Measurements from ENCODE around the gene ADGRL1. TPM values are rescaled to one million over a fixed set of nuclear protein-coding genes. Genes with fewer than 3 reads are reported as not detected.

Gene ADGRL1
- total RNA-seq, 1 experiment from 2014 or later = 39.3 TPM

DNA sequence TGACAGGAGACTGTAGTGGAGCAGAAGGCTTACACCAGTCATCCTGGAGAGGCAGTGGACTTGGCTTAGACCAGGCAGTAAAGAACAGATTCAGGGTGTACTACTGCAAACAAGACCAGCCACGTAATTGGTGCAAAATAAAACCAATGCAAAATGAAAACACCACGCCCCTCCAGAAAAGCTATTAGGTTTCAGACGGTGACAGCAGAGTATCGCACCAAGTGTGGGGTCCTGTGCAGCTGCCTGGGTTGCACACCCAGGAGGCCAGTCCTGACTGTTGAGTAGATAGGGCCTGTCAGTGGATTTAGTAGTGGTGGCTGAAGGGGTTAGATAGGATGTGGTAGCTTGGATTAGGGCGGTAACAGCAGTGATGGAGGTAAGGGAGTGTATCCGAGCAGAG is 83.0 kb downstream of the ADGRL1 start:
- Histone ChIP-seq H3K9me3 (ENCODE audit: low read length) (no peaks in the 10 kb centered on the region), H2AFZ (ENCODE audit: low read length) (no peak overlapping the region), H3K9ac (ENCODE audit: low read length) (no peak overlapping the region), H4K20me1 (ENCODE audit: low read length) (no peaks in the 10 kb centered on the region), H3K36me3 (ENCODE audit: low read depth, low read length) (peaks cover 26% of the 10 kb centered on the region; the same call in 1 of the 2 replicates), H3K4me2 (ENCODE audit: low read length) (no peak overlapping the region), H3K9me2 (replicated peaks; ENCODE audit: low read length) (no peaks in the 10 kb centered on the region), H3K79me2 (ENCODE audit: low read length) (no peaks in the 10 kb centered on the region), H3K27me3 (ENCODE audit: low read length) (no peaks in the 10 kb centered on the region), H3K27ac (ENCODE audit: low read length) (no peak overlapping the region), H3K4me1 (ENCODE audit: insufficient read depth, low read length) (peaks cover 7% of the 10 kb centered on the region; the same call in 1 of the 2 replicates), H3K4me3 (ENCODE audit: low read length) (no peak overlapping the region), H3F3A (ENCODE audit: low read length, unreplicated experiment) (peaks cover 11% of the 10 kb centered on the region)
- no TSS peak for BruUV-seq (replicated peaks)
- TF ChIP-seq EZH2 (IDR thresholded peaks at IDR 0.05; ENCODE audit: low read length, unreplicated experiment) (no peak), EZH2phosphoT487 (IDR thresholded peaks at IDR 0.05; ENCODE audit: borderline replicate concordance, low read length) (no peak)
- TF ChIP-seq, protein P1, sequence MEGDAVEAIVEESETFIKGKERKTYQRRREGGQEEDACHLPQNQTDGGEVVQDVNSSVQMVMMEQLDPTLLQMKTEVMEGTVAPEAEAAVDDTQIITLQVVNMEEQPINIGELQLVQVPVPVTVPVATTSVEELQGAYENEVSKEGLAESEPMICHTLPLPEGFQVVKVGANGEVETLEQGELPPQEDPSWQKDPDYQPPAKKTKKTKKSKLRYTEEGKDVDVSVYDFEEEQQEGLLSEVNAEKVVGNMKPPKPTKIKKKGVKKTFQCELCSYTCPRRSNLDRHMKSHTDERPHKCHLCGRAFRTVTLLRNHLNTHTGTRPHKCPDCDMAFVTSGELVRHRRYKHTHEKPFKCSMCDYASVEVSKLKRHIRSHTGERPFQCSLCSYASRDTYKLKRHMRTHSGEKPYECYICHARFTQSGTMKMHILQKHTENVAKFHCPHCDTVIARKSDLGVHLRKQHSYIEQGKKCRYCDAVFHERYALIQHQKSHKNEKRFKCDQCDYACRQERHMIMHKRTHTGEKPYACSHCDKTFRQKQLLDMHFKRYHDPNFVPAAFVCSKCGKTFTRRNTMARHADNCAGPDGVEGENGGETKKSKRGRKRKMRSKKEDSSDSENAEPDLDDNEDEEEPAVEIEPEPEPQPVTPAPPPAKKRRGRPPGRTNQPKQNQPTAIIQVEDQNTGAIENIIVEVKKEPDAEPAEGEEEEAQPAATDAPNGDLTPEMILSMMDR (conservative IDR thresholded peaks at IDR 0.05; ENCODE audit: low read depth, low read length) = no peak
- intact Hi-C loops (cut with micrococcal nuclease) = no loop called here
- ATAC-seq = no peak
- CTCF ChIA-PET = interaction anchor here (0.7 kb wide), 1 partner anchor 42 kb away, joined by 4 read pairs; no protein-coding TSS in a partner anchor
- no peak for DNase-seq
- POLR2A ChIA-PET (ENCODE audit: unreplicated experiment) = no interaction called here

DNA sequence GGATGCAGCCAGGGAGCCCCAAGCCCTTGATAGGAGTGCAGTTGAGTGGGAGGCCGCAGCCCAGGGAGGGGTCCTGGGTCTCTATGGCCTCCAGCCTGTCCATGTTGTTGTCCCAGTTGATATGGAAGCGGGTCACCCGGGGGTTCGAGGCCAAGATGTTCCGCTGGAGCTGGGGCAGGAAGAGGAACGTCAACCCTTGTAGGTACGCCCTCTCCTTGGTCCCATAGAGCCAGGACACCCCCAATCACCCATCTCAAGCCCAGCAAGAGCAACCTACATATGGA is 85.5 kb downstream of the ADGRL1 start:
- POLR2A ChIA-PET (ENCODE audit: unreplicated experiment) = no interaction called here
- H3K9me3 ChIP-seq (ENCODE audit: low read length) = no peaks in the 10 kb centered on the region
- no peak overlapping the region for H3K27ac ChIP-seq (ENCODE audit: low read length)
- H3K4me3 ChIP-seq (ENCODE audit: low read length) = no peak overlapping the region
- CTCF ChIA-PET = no interaction called here
- no peaks in the 10 kb centered on the region for H3K9me2 ChIP-seq (replicated peaks; ENCODE audit: low read length)
- H3K4me2 ChIP-seq (ENCODE audit: low read length) = no peak overlapping the region
- peaks cover 17% of the 10 kb centered on the region for H3K4me1 ChIP-seq (ENCODE audit: insufficient read depth, low read length)
- H3K36me3 ChIP-seq (ENCODE audit: low read depth, low read length) = peaks cover 20% of the 10 kb centered on the region; the same call in 1 of the 2 replicates
- TF ChIP-seq, protein P1 (conservative IDR thresholded peaks at IDR 0.05; ENCODE audit: low read depth, low read length) = no peak
- TF ChIP-seq EZH2phosphoT487 (IDR thresholded peaks at IDR 0.05; ENCODE audit: borderline replicate concordance, low read length) = no peak
- TF ChIP-seq EZH2 (IDR thresholded peaks at IDR 0.05; ENCODE audit: low read length, unreplicated experiment) = no peak
- H4K20me1 ChIP-seq (ENCODE audit: low read length) = no peaks in the 10 kb centered on the region
- H3K9ac ChIP-seq (ENCODE audit: low read length) = no peak overlapping the region
- DNase-seq = no peak
- no peak for ATAC-seq
- H2AFZ ChIP-seq (ENCODE audit: low read length) = no peak overlapping the region
- H3K79me2 ChIP-seq (ENCODE audit: low read length) = peaks cover 19% of the 10 kb centered on the region
- no peaks in the 10 kb centered on the region for H3K27me3 ChIP-seq (ENCODE audit: low read length)
- intact Hi-C loops (cut with micrococcal nuclease) = no loop called here
- no TSS peak for BruUV-seq (replicated peaks)
- peaks cover 11% of the 10 kb centered on the region for H3F3A ChIP-seq (ENCODE audit: low read length, unreplicated experiment)

DNA sequence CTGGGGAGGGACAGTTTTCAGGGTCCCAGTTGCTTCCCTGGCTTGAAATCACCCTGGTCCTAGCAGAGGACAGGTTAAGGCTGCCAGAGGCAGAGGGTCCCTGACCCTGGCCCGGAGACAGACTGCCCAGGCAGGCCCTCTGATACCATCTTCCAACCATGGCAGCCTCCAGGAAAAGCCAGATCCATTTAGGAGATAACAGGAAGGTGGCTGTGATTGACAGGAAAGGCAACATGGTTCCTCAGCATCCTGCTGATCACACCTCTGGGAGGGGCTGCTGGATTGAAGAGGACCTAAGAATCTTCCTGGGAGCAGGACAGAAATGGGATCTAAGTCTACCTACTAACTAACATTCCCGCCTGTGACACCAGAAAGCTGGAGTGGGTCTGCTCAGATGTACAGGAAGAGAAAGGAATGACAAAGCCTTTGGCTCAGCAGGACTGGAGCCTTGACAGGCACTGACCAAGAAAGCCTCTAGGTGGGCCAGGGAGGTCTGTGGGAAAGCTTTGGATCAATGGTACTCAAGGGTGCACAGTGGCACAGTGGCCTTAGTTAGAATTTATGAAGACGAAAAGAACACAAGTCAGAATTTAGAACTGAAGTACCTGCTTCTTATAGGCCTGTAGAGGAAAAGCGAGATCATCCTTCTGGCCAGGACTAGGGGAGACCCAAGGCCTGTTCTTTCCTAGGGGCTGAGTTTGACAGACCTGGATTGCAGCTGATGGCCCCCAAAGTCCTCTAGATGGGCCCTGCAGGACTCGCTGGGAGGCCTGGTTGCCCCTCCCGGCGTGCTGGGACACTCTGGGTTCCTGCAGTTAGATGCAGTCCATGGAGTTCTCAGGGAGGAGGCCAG is 86.1 kb downstream of the ADGRL1 start:
- BruUV-seq (replicated peaks) = no TSS peak

More for the DNA sequence above, 86.1 kb downstream of the ADGRL1 start:
- Histone ChIP-seq H4K20me1 (ENCODE audit: low read length) (no peaks in the 10 kb centered on the region), H2AFZ (ENCODE audit: low read length) (no peak overlapping the region), H3K9me3 (ENCODE audit: low read length) (no peaks in the 10 kb centered on the region), H3K27ac (ENCODE audit: low read length) (no peak overlapping the region), H3F3A (ENCODE audit: low read length, unreplicated experiment) (peaks cover 11% of the 10 kb centered on the region), H3K4me2 (ENCODE audit: low read length) (no peak overlapping the region), H3K9me2 (replicated peaks; ENCODE audit: low read length) (no peaks in the 10 kb centered on the region), H3K9ac (ENCODE audit: low read length) (no peak overlapping the region), H3K79me2 (ENCODE audit: low read length) (peaks cover 21% of the 10 kb centered on the region), H3K36me3 (ENCODE audit: low read depth, low read length) (peaks cover 16% of the 10 kb centered on the region; the same call in 1 of the 2 replicates), H3K27me3 (ENCODE audit: low read length) (no peaks in the 10 kb centered on the region), H3K4me3 (ENCODE audit: low read length) (no peak overlapping the region), H3K4me1 (ENCODE audit: insufficient read depth, low read length) (peaks cover 17% of the 10 kb centered on the region)
- TF ChIP-seq EZH2phosphoT487 (IDR thresholded peaks at IDR 0.05; ENCODE audit: borderline replicate concordance, low read length) = no peak
- TF ChIP-seq, protein P1 (conservative IDR thresholded peaks at IDR 0.05; ENCODE audit: low read depth, low read length) = no peak
- TF ChIP-seq EZH2 (IDR thresholded peaks at IDR 0.05; ENCODE audit: low read length, unreplicated experiment) = no peak
- DNase-seq = no peak
- ATAC-seq = no peak
- intact Hi-C loops (cut with micrococcal nuclease) = no loop called here
- CTCF ChIA-PET = no interaction called here
- POLR2A ChIA-PET (ENCODE audit: unreplicated experiment) = no interaction called here
